PFSK-1 (cell line): ENCODE data around the gene CHTF8.

Experiments
- POLR2AphosphoS5 ChIP-seq: IDR thresholded peaks from 2 replicates; pipeline ENCODE4 v1.6.1; 2012; ENCODE audit warnings: low read depth, mild to moderate bottlenecking, control low read depth, low read length, moderate library complexity
- TF ChIP-seq, protein P1 (sequence below), 2 experiments: IDR thresholded peaks; 2 replicates each; pipeline versions ENCODE4 v1.6.1 to v1.8.0; 2011 to 2012; ENCODE audit warnings: low read depth in 2 of 2, low read length in 2 of 2, control low read depth in 1 of 2, inconsistent platforms in 1 of 2, mild to moderate bottlenecking in 1 of 2, moderate library complexity in 1 of 2; ENCODE audit not compliant: insufficient read depth in 1 of 2

DNA sequence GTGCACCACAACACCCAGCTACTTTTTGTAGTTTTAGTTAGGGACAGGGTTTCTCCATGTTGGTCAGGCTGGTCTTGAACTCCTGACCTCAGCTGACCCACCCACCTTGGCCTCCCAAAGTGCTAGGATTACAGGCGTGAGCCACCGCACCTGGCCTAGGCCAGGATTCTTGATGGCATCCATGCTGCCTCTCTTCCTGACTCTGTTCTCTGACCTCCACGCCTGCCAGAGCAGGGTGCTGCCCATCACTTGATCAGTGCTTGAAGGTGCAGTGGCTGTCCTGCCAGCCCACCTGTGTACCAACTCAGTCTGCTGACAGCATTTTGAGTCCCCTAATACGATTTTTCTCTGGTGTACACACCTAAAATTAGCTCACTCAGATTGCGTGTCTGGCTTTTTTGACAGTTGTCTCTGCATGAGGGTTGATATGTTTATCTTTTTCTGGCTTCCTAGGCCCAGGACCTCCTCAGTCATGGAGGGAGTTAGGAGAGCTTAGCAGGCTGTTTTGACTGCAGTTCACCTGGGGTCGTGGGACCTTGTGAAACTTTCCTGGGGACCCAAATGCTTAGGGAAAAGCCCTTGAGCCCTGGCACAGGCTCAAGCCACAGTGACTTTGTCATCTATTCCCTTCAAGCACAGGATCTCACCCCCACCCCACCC is 21.0 kb downstream of the CHTF8 start:
- TF ChIP-seq, protein P1, sequence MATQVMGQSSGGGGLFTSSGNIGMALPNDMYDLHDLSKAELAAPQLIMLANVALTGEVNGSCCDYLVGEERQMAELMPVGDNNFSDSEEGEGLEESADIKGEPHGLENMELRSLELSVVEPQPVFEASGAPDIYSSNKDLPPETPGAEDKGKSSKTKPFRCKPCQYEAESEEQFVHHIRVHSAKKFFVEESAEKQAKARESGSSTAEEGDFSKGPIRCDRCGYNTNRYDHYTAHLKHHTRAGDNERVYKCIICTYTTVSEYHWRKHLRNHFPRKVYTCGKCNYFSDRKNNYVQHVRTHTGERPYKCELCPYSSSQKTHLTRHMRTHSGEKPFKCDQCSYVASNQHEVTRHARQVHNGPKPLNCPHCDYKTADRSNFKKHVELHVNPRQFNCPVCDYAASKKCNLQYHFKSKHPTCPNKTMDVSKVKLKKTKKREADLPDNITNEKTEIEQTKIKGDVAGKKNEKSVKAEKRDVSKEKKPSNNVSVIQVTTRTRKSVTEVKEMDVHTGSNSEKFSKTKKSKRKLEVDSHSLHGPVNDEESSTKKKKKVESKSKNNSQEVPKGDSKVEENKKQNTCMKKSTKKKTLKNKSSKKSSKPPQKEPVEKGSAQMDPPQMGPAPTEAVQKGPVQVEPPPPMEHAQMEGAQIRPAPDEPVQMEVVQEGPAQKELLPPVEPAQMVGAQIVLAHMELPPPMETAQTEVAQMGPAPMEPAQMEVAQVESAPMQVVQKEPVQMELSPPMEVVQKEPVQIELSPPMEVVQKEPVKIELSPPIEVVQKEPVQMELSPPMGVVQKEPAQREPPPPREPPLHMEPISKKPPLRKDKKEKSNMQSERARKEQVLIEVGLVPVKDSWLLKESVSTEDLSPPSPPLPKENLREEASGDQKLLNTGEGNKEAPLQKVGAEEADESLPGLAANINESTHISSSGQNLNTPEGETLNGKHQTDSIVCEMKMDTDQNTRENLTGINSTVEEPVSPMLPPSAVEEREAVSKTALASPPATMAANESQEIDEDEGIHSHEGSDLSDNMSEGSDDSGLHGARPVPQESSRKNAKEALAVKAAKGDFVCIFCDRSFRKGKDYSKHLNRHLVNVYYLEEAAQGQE (IDR thresholded peaks at IDR 0.05; ENCODE audit: insufficient read depth in 1 of 2, low read depth in 2 of 2, low read length in 2 of 2): no peak
- TF ChIP-seq POLR2AphosphoS5: no peak
